Hematopoietic multipotent progenitor cell treated with erythropoietin and hydrocortisone succinate and interleukin-3 and kit ligand, for 15 days (in vitro differentiated cells): ENCODE results near the gene IDUA.
"Not testable (repeated sequence)": the region's sequence is repeated elsewhere in the genome, so short reads cannot be mapped to it uniquely, and the experiment has no call there.

ENCODE experiments used
- DNase-seq: peaks from one replicate; pipeline ENCODE4 v3.0.0-alpha.2; 2015; ENCODE audit warnings: low spot score

The IDUA gene

DNA sequence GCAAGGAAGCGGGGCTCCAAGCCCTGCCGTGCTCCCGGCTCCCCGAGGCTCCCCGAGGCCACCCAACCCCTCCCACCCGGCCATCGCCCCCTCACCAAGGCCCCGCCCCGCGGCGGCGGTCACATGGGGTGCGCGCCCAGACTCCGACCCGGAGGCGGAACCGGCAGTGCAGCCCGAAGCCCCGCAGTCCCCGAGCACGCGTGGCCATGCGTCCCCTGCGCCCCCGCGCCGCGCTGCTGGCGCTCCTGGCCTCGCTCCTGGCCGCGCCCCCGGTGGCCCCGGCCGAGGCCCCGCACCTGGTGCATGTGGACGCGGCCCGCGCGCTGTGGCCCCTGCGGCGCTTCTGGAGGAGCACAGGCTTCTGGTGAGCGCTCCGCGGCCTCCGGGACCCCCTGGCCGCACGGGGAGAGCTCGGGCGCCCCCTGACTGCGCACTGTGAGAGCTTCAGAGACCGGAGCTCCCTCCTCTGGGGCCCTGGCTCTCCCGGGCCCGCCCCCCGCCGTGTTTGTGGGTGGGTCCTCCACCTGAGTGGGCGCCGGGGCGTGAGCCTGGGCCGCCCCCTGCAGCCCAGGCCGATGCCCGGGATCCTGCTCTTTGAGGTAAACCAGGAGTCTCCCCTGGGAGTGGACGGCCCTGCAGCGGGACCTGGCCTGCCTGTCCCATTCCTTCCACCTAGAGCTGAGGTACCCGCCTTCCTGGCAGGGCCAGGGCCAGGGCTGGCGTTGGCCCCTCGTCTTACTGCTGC lies at the start of gene IDUA:
TSS of gene IDUA (plus strand) at position 166 of the 745 bp plus-strand sequence. CDS start at position 207, 41 bp downstream.
- DNase-seq, result peak; percentile 62

GRCh38 chr4:939508-939907 lies 47.3 kb upstream of the IDUA start:
- DNase-seq, result not testable (repeated sequence)

GRCh38 chr4:945274-946102 lies 41.4 kb upstream of the IDUA start:
- DNase-seq, result no peak

DNA sequence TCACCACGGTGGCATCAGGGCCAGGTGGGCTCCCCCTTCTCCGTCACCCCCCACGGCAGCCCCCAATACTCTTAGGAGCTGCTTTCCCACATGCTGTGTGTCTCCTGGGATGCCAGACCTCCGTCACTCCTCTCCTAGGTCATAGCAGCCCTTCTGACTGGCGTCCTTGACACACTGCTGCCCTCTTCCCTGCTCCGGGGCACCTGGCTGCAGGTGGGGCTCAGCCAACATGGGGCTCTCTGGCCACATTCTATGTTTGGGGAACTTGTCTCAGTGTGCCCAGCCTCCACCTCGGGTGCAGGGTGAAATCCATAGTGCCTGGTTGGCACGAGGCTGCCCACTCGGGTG lies 40.8 kb upstream of the IDUA start:
- no peak for DNase-seq

DNA sequence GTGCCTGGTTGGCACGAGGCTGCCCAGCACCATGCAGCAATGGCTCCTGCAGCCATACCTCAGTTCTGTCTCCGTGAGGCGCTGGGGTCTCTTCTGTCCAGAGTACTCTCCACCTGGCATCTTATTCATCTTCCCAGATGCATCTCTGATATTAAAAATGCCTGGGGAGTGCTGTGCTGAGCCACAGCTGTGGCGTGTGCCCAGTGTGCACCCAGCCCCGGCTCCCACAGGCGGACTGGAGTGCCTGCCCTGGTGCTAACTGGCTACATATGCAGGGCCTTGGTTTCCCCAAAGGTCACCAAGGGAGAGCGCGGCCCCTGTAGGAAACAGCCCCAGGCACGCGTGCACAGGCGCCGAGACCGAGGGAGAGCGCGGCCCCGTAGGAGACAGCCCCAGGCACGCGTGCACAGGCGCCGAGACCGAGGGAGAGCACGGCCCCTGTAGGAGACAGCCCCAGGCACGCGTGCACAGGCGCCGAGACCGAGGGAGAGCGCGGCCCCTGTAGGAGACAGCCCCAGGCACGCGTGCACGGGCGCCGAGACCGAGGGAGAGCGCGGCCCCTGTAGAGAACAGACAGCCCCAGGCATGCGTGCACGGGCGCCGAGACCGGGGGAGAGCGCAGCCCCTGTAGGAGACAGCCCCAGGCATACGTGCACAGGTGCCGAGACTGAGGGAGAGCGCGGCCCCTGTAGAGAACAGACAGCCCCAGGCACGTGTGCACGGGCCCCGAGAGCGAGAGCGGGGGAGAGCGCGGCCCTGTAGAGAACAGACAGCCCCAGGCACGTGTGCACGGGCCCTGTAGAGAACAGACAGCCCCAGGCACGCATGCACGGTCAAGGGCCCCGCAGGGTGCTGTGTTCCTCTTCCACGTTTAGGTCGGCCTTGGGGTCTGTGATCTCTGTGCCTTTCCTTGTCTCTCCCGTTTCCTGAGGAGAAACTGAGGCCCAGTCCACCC lies 40.0 kb upstream of the IDUA start:
- DNase-seq, result no peak

DNA sequence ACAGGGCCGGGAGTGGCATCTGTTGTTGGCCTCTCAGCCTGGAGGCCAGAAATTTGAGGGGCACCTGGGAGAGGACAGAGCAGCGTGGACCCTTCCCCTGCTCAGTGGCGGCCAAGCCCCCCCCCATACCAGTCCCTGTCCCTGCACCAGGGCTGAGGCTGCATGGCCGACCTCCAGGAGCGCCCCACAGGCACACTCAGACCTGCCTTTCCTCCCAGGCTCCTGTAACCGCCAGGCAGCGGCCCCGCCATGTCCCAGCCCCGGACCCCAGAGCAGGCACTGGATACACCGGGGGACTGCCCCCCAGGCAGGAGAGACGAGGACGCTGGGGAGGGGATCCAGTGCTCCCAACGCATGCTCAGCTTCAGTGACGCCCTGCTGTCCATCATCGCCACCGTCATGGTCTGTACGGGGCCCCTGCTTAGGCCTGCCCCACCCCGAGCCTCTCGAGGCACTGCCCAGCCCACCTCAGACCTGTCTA lies 39.3 kb upstream of the IDUA start:
- no peak for DNase-seq

DNA sequence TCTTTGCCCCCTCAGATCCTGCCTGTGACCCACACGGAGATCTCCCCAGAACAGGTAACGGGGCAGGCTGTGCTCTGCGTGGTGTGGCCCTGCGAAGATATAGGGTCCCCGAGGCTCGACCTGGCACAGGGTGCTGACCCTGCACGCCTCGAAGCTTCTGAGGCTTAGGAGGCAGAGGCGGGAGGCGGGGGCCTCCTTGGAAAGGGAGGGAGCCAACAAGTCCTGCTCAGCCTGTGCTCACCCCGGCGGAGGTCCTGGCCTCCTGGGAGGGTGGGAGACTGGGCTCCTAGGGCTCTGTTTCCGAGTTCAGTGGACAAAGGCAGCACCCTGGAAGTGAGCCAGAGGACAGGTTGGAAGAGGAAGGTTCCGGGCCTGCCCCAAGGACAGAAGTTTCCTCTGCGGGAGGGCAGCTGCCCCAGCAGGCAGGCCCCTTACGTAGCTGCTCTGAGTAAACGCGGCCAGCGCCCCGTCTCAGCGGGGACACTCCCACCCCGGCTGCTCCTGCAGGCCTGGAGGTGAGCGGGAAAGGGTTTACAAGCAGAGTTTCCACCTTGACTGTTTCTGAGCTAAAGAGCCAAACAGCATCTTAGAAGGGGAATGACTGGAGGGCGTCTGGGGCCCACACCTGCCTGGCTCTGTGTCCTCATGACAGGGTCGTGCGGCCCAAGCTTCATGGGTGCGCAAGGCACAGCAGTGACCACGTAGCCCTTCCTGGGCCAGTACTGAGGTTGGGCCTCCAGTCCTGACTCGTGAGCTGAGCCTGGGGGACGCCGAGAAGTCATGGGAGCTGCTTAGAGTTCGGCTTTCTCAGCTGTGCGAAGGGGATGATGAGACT lies 38.5 kb upstream of the IDUA start:
- DNase-seq, result no peak

DNA sequence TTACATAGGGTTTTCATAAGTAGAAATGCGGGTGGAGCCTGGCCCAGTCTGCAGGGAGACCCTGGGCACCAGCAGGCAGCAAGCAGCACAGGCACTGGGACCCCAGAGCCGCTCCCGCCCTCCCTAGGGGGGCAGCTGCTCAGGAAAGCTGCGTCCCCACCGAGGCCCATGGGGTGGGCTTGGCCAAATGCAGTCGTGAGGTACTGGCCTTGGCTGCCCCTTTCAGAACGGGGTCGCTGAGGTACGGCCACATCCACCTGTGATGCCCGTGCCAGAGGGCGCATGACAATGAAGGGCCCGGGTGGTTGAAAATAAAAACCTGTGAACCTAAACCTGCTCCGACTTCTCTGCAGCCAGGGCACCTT lies 37.9 kb upstream of the IDUA start:
- DNase-seq, result no peak

DNA sequence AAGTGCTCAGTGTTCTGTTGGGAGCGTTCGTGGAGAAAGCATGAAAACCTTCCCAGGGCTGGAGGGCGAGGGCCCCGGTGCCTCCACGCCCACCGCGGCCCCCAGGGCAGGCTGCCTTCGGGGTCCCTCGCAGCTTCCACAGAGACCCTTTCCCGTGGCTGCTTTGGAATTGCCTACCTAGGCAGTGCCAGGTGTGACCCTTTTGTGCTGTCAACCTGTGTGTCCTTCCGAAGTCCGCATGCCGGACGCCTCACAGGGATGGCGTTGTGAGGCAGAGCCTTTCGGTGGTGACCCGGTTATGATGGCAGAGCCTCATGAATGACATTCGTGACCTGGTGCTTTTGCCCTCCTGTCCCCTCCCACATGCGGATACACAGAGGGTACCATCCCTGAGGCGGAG lies 37.2 kb upstream of the IDUA start:
- DNase-seq, result no peak

DNA sequence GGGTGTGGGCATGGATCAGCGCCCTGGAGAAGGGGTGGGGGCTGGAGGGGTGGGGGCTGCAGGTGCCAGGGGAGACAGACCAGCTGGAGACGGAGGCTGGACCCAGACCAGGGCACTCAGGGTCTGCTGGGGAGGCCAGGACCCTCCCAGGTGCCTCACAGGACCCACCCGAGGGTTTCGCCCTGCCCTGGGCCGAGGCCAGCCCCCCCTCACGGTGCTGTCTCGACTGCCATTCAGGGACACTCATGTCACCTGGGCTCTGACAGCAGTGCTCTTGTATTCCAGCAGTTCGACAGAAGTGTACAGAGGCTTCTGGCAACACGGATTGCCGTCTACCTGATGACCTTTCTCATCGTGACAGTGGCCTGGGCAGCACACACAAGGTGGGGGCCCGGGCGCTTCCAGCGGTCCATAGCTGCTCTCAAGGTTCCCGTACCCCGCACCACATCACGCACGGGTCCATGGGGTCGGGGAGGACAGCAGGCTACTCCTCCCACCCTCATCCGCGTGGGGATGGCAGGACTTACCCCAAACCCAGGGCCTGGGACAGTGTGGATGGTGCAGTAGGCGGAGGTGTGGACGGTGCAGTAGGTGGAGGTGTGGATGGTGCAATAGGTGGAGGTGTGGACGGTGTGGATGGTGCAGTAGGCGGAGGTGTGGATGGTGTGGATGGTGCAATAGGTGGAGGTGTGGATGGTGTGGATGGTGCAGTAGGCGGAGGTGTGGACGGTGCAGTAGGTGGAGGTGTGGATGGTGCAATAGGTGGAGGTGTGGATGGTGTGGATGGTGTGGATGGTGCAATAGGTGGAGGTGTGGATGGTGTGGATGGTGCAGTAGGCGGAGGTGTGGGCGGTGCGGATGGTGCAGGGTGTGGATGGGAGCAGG lies 36.5 kb upstream of the IDUA start:
- DNase-seq, result no peak

DNA sequence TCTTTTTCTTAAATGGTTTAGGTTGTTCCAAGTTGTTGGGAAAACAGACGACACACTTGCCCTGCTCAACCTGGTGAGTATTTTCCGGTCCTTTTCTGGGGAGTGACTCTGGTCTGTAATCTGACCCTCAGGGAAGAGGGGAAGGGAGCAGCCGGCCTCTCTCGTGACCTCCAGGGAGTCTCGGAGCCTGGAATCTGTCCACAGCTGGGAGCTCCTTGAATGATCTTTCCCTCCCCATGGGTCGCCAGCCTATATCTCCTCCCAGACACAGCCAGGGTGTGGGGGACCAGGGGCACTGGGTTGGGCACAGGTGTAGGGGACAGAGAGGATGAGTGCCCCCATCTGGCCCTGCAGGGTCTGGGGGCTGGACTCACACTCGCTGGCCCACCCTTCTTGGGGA lies 35.7 kb upstream of the IDUA start:
- DNase-seq, result no peak

- DNase-seq, result no peak
These were observed 35.0 kb upstream of the IDUA start for GRCh38 chr4:951594-952468.

DNA sequence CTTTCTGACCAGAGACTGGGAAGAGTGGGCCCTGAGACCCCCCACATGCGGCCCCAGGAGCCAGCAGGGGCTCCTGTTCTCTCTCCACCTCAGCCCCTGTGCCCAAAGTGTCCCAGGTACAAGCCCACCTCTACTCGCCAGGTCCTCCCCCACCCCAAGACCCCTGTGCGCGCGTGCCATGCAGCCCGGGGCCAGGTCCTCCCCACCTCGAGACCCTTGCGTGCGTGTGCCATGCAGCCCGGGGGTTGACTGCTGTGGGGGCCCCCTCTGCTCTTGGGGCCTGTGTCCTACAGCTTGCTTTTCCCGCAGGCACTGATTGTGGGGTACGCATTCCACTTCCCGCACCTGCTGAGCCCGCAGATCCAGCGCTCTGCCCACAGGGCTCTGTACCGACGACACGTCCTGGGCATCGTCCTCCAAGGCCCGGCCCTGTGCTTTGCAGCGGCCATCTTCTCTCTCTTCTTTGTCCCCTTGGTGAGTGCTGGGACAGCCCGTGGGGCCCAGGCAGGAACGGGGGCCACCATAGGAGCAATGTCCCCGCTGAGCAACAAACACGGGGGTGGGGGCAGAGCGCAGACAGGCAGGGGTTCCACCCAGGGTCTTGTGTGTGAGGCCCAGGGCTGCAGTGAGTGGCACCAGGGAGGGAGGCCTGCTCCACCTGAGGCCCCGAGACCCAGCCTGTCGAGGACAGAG lies 33.8 kb upstream of the IDUA start:
- no peak for DNase-seq

- no peak for DNase-seq
These were observed 33.3 kb upstream of the IDUA start for GRCh38 chr4:953574-953915.

DNA sequence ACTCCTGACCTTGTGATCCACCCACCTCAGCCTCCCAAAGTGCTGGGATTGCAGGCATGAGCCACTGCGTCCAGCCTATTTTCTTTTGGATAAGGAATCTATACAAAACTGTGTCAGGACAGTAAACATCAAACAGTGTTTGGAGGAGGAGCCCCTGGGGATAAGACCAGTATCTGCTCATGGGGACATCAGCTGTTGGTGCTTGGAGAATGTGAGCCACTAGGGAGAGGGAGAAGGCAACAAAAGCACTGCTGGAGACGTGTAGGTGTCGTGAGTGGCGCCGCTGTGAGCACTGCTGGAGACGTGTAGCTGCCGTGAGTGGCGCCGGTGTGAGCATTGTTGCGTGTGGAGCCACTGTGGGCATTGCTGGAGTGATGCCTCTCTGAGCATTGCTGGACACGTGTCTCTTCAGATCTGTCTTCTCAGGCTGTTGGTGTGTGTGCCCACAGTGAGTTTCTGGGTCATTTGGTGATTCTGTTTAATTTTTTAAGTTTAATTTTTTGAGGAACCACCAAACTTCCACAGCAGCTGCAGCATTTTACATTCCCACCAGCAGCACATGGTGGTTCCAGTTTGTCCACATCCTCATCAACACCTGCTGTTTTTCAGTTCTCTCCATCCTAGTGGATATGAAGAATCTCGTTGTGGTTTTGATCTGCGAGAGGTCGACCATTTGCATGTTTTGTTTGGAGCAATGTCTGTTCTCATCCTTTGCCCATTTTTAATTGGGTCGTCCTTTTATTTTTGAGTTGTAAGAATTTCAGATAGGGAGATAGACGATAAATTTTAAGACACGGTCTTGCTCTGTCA lies 32.4 kb upstream of the IDUA start:
- no peak for DNase-seq

DNA sequence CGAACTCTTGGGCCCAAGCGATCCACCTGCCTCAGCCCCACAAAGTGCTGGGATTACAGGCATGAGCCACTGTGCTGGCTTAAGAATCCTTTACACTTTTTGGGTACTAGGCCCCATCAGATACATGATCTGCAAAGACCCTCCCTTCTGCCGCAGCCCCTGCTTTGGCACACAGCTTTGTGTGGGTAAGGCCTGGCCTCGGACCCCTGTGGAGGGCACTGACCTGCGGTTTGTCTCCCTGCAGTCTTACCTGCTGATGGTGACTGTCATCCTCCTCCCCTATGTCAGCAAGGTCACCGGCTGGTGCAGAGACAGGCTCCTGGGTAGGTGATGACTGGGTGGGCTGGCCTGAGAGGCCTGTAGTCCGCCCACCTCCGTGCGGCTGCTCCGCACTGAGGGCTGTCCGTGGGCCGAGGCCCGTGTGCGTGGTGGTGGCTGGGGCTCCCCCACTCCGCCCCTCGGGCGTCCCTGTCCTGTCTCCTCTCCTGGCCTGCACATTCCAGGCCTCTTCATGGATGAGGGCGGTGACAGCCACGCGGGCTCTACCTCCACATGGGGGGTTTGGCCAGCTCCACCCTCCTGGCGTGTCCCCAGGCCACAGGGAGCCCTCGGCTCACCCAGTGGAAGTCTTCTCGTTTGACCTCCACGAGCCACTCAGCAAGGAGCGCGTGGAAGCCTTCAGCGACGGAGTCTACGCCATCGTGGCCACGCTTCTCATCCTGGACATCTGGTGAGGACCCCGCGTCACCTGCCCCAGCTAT lies 31.5 kb upstream of the IDUA start:
- no peak for DNase-seq

DNA sequence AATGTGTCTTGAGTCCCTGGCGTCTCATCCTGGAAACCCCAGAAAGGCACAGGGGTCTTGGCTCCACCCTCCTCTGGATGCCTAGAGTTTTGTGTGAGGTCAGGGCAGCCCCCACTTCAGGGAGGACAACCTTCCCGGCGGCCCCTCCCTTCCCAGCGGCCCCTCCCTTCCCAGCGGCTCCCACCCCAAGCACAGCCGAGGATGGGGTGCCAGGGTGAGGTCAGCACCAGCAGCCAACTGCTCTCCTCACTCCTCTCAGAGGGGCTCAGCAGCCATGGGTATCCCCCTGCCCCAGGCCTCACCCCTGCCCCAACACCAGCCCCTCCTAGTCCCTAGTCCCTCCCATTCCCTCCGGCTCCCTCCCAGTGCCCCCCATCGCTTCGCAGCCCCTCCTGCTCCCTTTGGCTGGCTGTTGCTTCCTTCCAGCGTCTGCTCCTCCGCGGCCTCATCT lies 30.9 kb upstream of the IDUA start:
- DNase-seq, result no peak
